GM18907 (cell line): ENCODE data around the gene NCKAP5L.

ENCODE experiments used
- ATAC-seq: cut with Tn5 transposase; IDR thresholded peaks from one replicate; pipeline ENCODE4 v1.9.1; 2021; ENCODE audit warnings: mild to moderate bottlenecking, moderate library complexity; ENCODE audit not compliant: unreplicated experiment

Gene NCKAP5L

DNA sequence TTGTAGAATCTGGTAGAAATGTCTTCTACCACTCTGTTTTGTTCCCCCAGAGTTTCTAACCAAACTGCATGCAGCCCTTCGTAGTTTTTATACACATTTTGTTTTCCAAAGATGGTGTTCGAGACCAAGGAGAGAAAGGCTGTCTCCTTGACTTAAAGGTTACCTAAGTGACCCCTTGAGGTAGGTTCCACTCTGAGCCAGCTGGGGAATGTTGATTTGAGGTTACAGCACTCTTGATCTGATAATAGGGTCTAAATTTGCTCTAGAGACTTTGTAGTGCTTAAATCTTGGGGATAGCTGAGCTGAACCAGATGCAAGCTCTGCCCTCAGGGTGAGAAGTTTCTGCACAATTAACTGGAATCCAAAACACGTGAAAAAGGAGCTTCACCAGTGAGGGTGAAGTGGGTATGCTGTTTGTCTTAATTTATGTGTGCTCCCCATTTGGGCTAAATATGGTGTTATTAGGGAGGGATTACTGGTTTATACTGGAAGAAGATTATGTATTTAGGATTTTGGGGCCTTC is 83.8 kb downstream of the NCKAP5L start:
- ATAC-seq = no peak

DNA sequence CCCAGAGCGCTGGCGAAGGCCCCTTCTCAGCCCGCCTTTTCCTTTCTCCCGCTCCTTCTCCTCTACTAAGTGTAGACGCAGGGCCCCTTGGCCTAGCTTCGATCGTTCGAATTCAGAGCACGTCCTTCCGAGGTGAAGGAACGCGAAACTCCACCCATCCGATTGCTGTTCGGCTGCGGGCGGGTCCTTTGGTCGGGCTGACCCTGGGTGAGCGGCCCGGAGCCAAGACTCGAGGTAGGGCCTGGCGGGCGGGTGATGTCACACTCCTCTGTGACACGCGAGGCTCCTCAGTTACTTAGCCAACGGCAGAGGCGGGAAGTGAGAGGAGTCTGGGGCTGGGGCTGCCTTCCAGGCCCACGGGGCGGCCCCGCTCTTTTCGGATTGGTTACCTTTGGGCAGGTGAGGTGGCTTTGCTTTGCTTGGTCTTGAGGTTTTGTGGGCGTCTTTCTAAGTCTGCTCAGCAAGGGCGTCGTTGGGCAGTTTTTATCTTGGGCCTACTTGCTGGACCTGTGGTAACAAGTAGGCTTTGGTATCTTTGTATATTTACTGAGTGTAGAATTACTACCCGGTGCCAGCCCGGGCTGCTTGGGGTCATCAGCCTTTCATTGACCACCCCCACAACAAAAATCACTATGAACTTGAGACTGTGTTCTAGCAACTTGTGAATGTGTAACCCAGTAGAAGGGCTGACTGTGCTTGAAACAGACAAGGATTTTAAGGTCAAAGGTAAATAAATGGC is 86.2 kb downstream of the NCKAP5L start:
- ATAC-seq = peak; percentile 61
